GM12891 (cell line): ENCODE data around the gene DMWD.
A peak's percentile ranks its signal among the peaks of the same experiment; 100 is the strongest.

Experiments used
- DNase-seq: peaks from one replicate; pipeline ENCODE4 v3.0.0; 2011; ENCODE audit warnings: low spot score; ENCODE audit not compliant: insufficient read length
- FAIRE-seq: peaks from 2 replicates; lab custom pipeline; 2011; peaks lifted over from hg19 to GRCh38; lab: Jason Lieb, UNC
- PAX5 ChIP-seq: IDR thresholded peaks from 2 replicates; pipeline ENCODE4 v1.6.1; 2011; ENCODE audit warnings: low read length, moderate library complexity, mild to moderate bottlenecking; ENCODE audit not compliant: insufficient read depth, severe bottlenecking
- POLR2A ChIP-seq: IDR thresholded peaks from 2 replicates; pipeline ENCODE4 v1.6.1; 2011; ENCODE audit warnings: low read depth, low read length, control low read depth
- POLR2AphosphoS5 ChIP-seq: IDR thresholded peaks from 2 replicates; pipeline ENCODE4 v1.6.1; 2011; ENCODE audit warnings: low read depth, low read length, control low read depth
- POU2F2 ChIP-seq: IDR thresholded peaks from 2 replicates; pipeline ENCODE4 v1.6.1; 2011; ENCODE audit warnings: low read depth, mild to moderate bottlenecking, control low read depth, low read length, moderate library complexity
- SPI1 ChIP-seq: IDR thresholded peaks from 2 replicates; pipeline ENCODE4 v1.6.1; 2011; ENCODE audit warnings: low read depth, low read length, control low read depth
- TAF1 ChIP-seq: IDR thresholded peaks from 2 replicates; pipeline ENCODE4 v1.6.1; 2011; ENCODE audit warnings: low read depth, low read length, control low read depth

The DMWD gene

DNA sequence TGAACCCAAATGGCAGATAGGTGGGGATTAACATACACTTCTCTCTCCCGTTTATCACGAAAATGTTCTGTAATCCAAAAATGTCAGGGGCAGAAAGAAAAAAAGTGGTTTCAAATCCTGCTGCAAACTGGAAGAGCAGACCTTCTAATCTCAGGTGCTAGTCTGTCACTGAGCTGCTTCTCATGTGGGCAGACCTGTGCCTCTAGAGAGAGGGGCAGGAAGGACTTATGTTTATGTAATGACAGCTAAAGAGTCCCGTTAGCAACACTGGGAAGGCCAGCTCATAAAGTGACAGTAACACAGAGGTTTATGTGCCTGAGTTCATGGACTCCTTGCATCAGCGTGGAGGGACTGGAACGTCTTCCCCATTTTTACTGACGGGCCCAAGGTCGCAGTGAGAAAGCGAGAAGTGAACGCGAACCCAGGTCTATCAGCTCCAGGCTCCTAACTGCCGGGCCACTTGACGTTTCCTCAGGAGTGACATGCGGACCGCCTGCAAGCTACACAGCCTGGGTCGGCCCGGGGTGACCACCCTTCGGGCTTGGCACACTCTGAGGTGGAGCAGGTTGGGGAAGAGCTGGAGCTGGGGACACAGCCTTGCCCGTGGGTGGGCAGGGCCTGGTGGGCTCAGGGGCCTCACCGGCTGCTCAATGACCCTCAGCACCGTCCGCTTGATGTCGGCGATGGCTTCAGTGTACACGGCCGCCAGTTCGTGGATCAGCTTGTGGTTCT is 32.1 kb upstream of the DMWD start:
- FAIRE-seq (peak; percentile 43), DNase-seq (no peak)
- no peak for TF ChIP-seq POU2F2
- TF ChIP-seq SPI1: no peak
- no peak for TF ChIP-seq POLR2AphosphoS5
- no peak for TF ChIP-seq TAF1
- TF ChIP-seq PAX5: no peak
- no peak for TF ChIP-seq POLR2A

DNA sequence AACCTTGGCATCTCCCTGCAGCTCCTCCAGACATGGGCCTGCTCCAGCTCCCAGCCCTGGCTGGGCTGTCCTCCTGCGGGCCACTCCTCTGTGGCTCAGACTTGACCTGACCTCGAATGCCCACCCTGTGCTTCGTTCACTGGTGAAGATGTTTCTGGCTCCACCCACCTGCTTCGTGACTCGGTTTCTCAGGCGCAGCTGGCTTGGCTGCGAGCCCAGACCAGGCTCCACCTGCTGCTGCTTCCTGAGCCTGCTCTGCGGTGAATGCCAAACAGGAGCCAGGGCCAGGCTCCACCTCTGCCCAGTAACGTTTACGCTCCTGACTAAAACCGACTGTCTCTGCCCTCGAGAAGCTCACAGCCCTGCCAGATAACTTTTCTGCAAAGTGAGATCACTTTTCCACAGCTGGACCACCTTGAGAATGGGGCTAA is 31.4 kb upstream of the DMWD start:
- FAIRE-seq: no peak
- TF ChIP-seq TAF1 (no peak), POLR2A (no peak), POLR2AphosphoS5 (peak; percentile 32; the same call in 1 of the 2 replicates)
- DNase-seq: no peak

GRCh38 chr19:45823182-45823581 is 30.5 kb upstream of the DMWD start:
- FAIRE-seq (no peak), DNase-seq (no peak)
- TF ChIP-seq POLR2AphosphoS5 (no peak), TAF1 (no peak), SPI1 (no peak), POLR2A (no peak), PAX5 (no peak), POU2F2 (no peak)

- FAIRE-seq (no peak), DNase-seq (no peak)
- TF ChIP-seq POLR2AphosphoS5 (no peak), POLR2A (no peak), PAX5 (no peak), SPI1 (no peak), TAF1 (no peak), POU2F2 (no peak)
Measured at GRCh38 chr19:45822716-45823115, 30.1 kb upstream of the DMWD start.

GRCh38 chr19:45821570-45821969 is 28.9 kb upstream of the DMWD start:
- TF ChIP-seq POLR2AphosphoS5 (no peak), TAF1 (no peak), PAX5 (no peak), POU2F2 (no peak), POLR2A (no peak), SPI1 (no peak)
- DNase-seq (no peak), FAIRE-seq (no peak)

GRCh38 chr19:45821103-45821521 is 28.5 kb upstream of the DMWD start:
- no peak for DNase-seq
- no peak for FAIRE-seq
- TF ChIP-seq POLR2A (no peak), SPI1 (no peak), POLR2AphosphoS5 (no peak), PAX5 (no peak), TAF1 (no peak), POU2F2 (no peak)

- TF ChIP-seq SPI1 (no peak), TAF1 (no peak), PAX5 (no peak), POLR2AphosphoS5 (no peak), POU2F2 (no peak), POLR2A (no peak)
- DNase-seq: no peak
- no peak for FAIRE-seq
Measured at GRCh38 chr19:45820413-45821102, 27.9 kb upstream of the DMWD start.

- FAIRE-seq (no peak), DNase-seq (no peak)
- TF ChIP-seq SPI1 (no peak), POU2F2 (no peak), POLR2AphosphoS5 (no peak), TAF1 (no peak), POLR2A (no peak), PAX5 (no peak)
Measured at GRCh38 chr19:45819769-45820168, 27.1 kb upstream of the DMWD start.

DNA sequence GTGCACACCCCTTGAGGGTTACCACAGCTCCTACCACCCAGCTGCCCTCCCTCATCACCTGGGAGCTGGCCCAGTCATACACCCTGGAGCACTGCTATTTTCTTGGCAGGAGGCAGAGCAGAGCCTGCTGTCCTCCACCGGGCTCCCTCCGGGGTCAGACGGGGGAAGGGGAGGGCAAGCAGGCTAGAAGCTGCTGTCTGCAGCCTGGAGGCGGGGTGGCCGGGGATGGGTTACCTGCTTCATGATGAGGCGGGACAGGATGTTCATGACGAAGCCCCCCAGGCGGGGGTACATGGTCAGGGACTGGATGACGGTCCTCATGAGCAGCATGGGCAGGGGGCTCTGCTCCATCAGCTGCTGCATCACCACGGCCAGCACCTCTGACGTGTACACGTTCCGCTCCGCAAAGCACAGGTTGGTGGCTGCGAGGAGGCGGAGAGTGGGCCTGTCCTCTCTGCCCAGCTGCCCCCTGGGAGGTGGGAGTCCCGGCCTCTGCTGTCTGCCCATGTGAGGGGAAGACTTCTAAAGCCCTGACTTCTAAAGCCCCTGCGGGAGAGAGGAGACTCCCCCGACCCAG is 25.2 kb upstream of the DMWD start:
- TF ChIP-seq SPI1 (no peak), POLR2A (no peak), TAF1 (no peak), POU2F2 (no peak), PAX5 (no peak), POLR2AphosphoS5 (no peak)
- DNase-seq (no peak), FAIRE-seq (no peak)
